GM18951 (cell line): ENCODE measurements around the gene RITA1.

Experiments
- POLR2A ChIP-seq: IDR thresholded peaks from 4 replicates; pipeline ENCODE4 v1.6.1; 2011; ENCODE audit warnings: mild to moderate bottlenecking; ENCODE audit not compliant: insufficient read length, insufficient read depth; ENCODE audit errors: extremely low read depth
- in situ Hi-C: fragments of 300-500 bp; cut with MboI; formaldehyde crosslinking; loops from one replicate; pipeline ENCODE4 v1.12.0; 2022; ENCODE audit warnings: low sequenced_read_pairs, mixed read lengths, inconsistent platforms; ENCODE audit not compliant: unreplicated experiment

The RITA1 gene

DNA sequence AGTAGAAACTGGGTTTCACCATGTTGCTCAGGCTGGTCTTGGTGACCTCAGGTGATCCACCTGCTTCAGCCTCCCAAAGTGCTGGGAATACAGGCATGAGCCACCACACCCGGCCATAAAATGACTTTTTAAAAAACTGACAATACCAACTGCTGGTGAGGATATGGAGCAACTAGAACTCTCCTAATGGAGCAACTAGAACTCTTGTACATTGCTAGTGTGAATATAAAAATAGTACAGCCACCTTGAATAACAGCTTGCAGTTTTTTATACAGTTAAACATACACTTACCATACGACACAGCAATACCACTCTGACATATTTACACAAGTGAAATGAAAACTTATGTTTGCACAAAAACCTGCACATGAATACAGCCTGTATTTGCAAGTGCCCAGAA lies 38.5 kb upstream of the RITA1 start:
- no peak for TF ChIP-seq POLR2A
- in situ Hi-C loops, result no loop called here

GRCh38 chr12:113149361-113150150 lies 36.0 kb upstream of the RITA1 start, which contains the start of gene CFAP73:
CFAP73 (plus strand) TSS chr12:113149724; CDS start chr12:113149858, 134 bp downstream.
- TF ChIP-seq POLR2A, result no peak
- in situ Hi-C loops, result no loop called here

- in situ Hi-C loops, result no loop called here
- TF ChIP-seq POLR2A, result no peak
These were observed 33.9 kb upstream of the RITA1 start for GRCh38 chr12:113151655-113152054.

DNA sequence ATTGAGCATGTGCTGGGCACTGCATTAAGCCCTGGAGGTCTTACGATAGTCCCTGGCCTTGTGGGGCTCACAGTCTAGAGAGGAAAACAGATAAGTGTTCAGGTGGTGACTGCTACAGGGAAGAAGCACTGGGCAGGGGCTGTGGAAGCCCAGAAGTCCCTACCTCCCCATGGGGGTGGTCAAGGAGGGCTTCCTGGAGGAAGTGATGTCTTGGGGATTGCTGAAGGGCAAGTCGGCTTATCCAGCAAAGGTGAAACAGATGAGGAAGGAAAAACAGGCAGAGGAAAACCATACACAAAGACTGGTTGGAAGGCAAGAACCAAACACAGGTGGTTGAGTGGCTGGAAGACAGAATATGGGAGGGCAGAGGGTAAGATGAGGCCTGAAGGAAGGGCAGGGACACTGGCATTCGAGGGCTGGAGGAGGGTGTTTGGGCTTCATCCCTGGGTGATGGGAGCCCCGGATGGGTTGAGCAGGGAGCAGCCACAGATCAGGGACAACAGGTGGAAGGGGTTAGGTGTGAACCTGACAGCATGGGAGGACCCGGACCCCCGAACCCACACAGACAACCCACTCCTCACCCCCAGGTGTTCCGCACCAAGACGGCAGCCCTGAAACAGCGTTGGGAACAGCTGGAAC lies 33.2 kb upstream of the RITA1 start:
- in situ Hi-C loops, result no loop called here

GRCh38 chr12:113152835-113153814 lies 32.4 kb upstream of the RITA1 start:
- in situ Hi-C loops, result no loop called here
- TF ChIP-seq POLR2A, result no peak

More for the DNA sequence above, 33.2 kb upstream of the RITA1 start:
- TF ChIP-seq POLR2A, result no peak

GRCh38 chr12:113154351-113154973 lies 31.1 kb upstream of the RITA1 start:
- in situ Hi-C loops, result no loop called here
- TF ChIP-seq POLR2A, result no peak

DNA sequence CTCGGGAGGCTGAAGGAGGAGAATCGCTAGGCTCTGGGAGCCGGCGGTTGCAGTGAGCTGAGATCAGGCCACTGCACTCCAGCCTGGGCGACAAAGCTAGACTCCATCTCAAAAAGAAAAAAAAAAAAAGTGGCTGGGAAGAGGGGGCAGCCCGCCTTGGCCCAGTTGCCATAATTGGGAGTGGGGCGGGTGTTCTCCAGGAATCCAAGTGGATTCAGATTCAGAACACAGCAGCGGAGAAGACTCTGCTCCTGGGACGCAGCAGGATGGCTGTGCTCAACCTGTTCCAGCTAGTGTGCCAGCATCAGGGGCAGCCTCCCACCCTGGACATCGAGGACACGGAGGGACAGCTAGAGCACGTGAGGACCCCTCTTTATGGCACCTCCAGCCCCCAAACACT lies 30.5 kb upstream of the RITA1 start:
- in situ Hi-C loops, result no loop called here
- TF ChIP-seq POLR2A, result no peak

- TF ChIP-seq POLR2A, result no peak
- in situ Hi-C loops, result no loop called here
These were observed 29.9 kb upstream of the RITA1 start for GRCh38 chr12:113155646-113156045.

DNA sequence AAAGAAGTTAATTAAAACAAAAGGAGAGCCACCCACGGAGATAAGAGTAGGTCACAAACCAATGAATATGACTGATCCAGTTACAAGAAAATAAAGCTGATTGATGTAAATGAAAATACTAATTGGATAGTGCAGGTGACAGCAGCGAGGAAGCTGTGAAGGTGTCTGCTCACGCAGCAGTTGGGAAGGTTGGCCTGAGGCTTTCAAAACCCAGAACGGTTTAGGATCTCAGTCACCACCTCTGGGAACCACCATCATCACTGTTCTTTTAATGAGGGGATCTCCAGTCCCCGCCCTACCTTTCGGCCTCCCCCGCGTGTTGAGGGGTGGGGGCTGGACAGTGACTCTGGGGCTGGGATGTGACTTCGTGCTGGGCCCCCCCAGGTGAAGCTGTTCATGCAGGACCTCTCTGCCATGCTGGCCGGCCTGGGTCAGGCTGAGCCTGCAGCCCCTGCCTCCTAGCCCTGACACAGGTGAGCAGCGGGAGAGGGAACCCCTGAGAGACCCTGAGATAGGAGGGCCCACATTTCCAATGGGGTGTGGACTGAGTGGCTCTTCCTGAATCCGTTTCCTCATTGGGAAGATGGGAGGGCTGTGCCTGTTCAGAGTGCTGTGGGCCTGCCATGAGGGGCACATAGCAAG lies 28.2 kb upstream of the RITA1 start:
- TF ChIP-seq POLR2A, result no peak
- in situ Hi-C loops, result no loop called here

- in situ Hi-C loops, result no loop called here
- TF ChIP-seq POLR2A, result no peak
These were observed 26.9 kb upstream of the RITA1 start for GRCh38 chr12:113158439-113159203.

- TF ChIP-seq POLR2A, result no peak
- in situ Hi-C loops, result no loop called here
These were observed 25.6 kb upstream of the RITA1 start for GRCh38 chr12:113159937-113160336.
